Measurements from ENCODE around the gene OR8I2. TPM values are rescaled to one million over a fixed set of nuclear protein-coding genes. Genes with fewer than 3 reads are reported as not detected.

The OR8I2 gene
- total and polyA plus RNA-seq, 9 of the 15 experiments (the other 6 are each of a cell fraction or from before 2014, with no cell fraction given): not detected

- Histone ChIP-seq H3K4me3 (no peak overlapping the region), H3K9me1 (ENCODE audit: control insufficient read depth, insufficient read depth, low read length) (no peaks in the 10 kb centered on the region), H3K9me3 (replicated peaks; ENCODE audit: control insufficient read depth, insufficient read depth, low read depth, low read length) (no peaks in the 10 kb centered on the region), H3K36me3 (ENCODE audit: control insufficient read depth, insufficient read depth, low read length) (no peaks in the 10 kb centered on the region), H3K27ac (ENCODE audit: extremely low read depth, low read depth, low read length) (no peak overlapping the region), H3K4me2 (ENCODE audit: insufficient read depth, low read length) (no peak overlapping the region), H4K20me1 (replicated peaks; ENCODE audit: control insufficient read depth, insufficient read depth, low read length) (no peaks in the 10 kb centered on the region), H2AFZ (ENCODE audit: low read depth, low read length) (no peak overlapping the region), H3K9ac (ENCODE audit: insufficient read depth in 1 of 2, low read depth in 2 of 2, low read length in 2 of 2) (no peak overlapping the region), H3K4me1 (replicated peaks in 1 of 2; ENCODE audit: control insufficient read depth in 2 of 2, insufficient read depth in 2 of 2, low read length in 2 of 2) (no peaks in the 10 kb centered on the region), H3K79me2 (ENCODE audit: control insufficient read depth, insufficient read depth, low read length) (no peaks in the 10 kb centered on the region), H3K27me3 (ENCODE audit: control insufficient read depth in 2 of 2, insufficient read depth in 2 of 2, low read length in 2 of 2) (no peaks in the 10 kb centered on the region)
- in situ Hi-C loops (cut with MboI) (no loop called here), intact Hi-C loops (cut with micrococcal nuclease) (no loop called here)
- no peak for TF ChIP-seq ETV5 (CRISPR knock-in tag; IDR thresholded peaks at IDR 0.05; ENCODE audit: low read depth)
- TF ChIP-seq HNRNPUL1 (IDR thresholded peaks at IDR 0.05; ENCODE audit: low read length): no peak
- TF ChIP-seq ZNF224 (CRISPR knock-in tag; IDR thresholded peaks at IDR 0.05): no peak
- no peak for TF ChIP-seq ZNF311 (CRISPR knock-in tag; IDR thresholded peaks at IDR 0.05)
- TF ChIP-seq GTF2F1 (IDR thresholded peaks at IDR 0.05; ENCODE audit: low read depth, low read length): no peak
- no peak for TF ChIP-seq HDAC6 (IDR thresholded peaks at IDR 0.05; ENCODE audit: low read depth, low read length)
- no peak for TF ChIP-seq MAFK (IDR thresholded peaks at IDR 0.05; ENCODE audit: low read length)
- TF ChIP-seq ZFP1 (CRISPR knock-in tag; IDR thresholded peaks at IDR 0.05): no peak
- no peak for TF ChIP-seq POLR2AphosphoS2 (IDR thresholded peaks at IDR 0.05; ENCODE audit: low read length)
- no peak for TF ChIP-seq PTRF (tag; IDR thresholded peaks at IDR 0.05)
- no TSS peak for BruUV-seq (replicated peaks)
- ATAC-seq (no peak), DNase-seq (ENCODE audit: extremely low read depth in 1 of 4, low spot score in 3 of 4) (no peak), FAIRE-seq (no peak)
- 0% methylated on average over 1 of the region's 1 CpG for WGBS (ENCODE audit: insufficient coverage, low coverage, missing lambda C conversion rate)
- CTCF ChIA-PET (ENCODE audit: low intra/inter-chr PET ratio): no interaction called here
- POLR2A ChIA-PET: no interaction called here
Measured at GRCh38 chr11:56045538-56045937, 47.6 kb upstream of the OR8I2 start.
